Fibroblast of peridontal ligament (primary cell): ENCODE measurements around the gene SGCD.

ENCODE experiments used
- DNase-seq: peaks from one replicate; pipeline ENCODE4 v3.0.0-alpha.2; 2010; ENCODE audit errors: extremely low read depth

Gene SGCD

DNA sequence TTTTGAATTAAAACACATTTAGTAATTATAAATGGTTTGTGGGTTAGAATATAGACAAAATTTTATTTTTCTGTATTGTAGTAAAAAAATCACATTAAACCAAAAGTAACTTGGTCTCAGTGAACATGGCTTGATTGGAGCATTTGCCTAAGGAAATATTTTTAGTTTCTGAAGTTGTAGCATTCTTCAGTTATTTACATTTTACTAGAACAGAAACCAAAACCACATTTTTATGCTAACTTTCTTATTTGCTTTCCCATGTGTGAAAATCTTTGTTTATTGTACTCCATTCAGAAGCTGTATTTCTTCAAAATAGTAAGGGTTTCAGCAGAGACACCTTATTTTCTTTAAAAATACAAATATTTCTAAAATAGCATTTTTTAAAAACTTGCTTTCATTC lies 129.9 kb downstream of the SGCD start:
- DNase-seq: peak; percentile 23

DNA sequence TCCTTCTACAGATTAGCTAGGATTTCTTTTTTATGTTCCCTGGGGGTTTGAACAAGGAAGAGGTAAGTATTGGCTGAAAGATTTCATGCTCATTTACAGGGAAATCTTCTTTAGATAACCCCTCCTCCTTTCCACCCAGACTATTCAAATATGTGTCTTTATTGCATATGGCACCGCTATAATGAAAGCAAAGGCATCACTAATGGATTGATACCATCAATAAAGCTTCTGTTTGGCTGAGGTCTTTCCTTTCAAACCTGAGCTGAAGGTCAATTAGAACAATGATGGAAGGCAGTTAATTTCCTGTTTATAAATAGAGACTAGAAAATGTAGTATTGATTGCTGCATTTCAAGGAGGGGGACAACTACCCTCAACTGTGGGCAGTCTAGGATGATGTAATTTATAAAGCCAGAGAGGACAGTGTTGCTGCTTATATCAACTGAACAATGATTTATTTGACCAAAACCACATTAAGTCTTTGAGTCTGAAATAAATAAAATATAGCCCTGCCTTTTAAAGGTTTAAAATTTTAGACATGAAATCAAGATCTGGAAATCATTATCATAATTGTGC lies 132.9 kb downstream of the SGCD start:
- DNase-seq: no peak

DNA sequence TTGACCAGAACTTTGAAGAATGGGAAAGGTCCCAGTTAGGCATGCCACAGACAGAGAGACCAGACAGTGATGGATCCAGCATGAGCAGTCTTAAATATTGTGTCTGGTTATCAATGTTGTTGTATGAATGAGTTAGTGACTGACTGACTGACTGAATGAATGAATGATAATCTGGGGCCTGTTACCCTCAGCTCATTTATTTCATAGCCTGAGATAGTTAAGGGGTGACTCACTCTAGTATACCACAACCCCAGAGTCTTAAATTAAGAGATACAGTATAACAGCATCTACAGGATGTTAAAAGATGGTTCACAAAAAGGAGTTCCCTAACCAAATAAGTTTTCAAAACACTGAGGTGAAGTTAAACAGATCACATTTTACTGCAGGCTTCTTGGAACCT lies 133.5 kb downstream of the SGCD start:
- DNase-seq: peak; percentile 26

DNA sequence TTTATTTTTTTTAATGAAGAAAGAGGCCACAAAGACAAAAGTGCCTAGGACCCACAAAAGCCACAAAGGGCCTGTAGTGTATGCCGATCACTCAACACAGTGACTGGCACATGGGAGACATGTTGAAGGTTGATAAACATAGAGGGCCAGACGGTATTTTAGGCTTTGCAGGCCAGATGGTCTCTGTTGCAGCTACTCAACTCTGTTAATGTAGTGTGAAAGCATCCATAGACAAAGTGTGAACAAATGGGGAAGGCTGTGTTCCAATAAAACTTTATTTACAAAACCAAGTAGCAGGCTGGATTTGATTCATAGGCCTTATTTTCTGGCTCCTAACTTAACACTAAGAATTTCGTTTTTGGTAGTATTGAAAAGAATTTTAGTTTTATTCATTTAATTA lies 139.9 kb downstream of the SGCD start:
- no peak for DNase-seq

DNA sequence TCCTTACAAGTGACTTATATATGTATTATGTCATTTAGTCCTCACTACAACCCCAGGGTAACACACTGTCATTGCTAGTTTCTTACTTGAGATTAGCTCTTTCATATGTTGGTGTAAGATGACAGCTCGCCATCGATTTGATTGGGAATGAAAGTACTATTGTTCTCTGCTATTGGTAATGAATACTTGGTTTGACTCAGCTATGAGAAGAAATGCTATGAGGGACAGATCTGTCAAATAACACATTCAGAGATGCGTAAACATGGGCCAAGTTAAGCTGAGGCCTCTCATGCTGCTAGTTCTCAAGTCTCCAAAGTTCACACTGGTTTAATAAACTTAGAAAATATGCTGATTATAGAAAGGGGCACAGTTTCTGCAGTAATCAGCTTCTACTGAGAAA lies 142.7 kb downstream of the SGCD start:
- DNase-seq: no peak

DNA sequence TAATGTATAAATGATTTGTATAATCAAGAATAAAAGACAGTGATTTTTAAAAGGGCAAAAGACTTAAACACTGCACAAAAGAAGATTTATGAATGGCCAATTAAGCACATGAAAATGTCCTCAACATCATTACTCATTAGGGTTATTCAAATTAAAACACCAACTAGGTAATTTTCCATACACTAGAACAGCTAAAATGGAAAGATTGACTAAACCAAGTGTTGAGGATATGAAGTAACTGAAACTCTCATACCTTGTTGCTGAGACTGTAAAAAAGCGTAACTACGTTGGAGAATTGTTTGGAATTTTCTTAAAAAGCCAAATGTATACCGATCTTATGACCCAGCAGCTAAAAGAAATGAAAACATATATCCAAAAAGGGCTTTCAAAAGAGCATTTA lies 144.9 kb downstream of the SGCD start:
- DNase-seq: no peak

DNA sequence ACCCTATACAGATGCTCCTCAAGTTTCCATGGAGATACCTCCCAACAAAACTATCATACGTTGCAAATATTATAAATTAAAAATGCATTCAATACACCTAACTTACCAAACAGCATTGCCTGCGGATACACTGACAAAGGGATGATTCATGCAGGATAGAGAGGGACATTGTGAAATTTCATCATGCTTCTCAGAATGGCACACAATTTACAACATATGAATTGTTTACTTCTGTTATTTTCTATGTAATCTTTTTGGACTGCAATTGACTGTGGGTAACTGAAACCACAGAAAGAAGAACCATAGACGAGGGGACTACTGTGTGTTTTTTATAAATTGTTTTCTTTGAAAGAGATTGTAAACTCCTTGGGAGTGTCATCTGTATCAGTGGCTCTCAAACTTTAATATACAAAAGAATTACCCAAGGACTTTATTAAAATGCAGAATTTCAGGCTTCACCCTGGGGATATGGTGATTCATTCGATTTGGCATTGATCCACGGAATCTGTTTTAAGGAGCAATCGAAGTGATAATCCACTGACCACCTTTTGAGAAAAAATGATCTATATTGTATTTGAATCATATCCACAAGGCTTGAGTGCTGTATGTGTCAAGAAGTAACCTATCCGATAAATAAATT lies 146.4 kb downstream of the SGCD start:
- DNase-seq: peak; percentile 61

DNA sequence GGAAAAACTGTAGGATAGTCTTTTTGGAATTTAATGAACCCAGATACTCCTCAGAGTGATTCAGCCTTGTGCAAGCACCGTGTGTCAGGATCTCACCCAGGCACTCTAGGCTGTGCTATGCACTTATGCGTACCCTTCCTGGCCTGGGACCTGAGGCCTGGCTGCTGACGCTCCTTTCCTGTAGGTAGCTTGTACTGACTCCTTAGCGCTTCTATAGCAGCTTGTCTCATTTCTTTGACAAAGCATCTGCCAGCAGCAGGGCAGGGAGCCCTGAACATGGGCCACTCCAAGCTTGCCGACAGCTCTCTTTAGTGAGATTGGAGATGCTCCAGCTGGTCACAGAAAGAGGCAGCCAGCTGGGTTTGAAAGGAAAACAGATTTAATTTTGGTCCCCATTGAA lies 147.3 kb downstream of the SGCD start:
- no peak for DNase-seq

DNA sequence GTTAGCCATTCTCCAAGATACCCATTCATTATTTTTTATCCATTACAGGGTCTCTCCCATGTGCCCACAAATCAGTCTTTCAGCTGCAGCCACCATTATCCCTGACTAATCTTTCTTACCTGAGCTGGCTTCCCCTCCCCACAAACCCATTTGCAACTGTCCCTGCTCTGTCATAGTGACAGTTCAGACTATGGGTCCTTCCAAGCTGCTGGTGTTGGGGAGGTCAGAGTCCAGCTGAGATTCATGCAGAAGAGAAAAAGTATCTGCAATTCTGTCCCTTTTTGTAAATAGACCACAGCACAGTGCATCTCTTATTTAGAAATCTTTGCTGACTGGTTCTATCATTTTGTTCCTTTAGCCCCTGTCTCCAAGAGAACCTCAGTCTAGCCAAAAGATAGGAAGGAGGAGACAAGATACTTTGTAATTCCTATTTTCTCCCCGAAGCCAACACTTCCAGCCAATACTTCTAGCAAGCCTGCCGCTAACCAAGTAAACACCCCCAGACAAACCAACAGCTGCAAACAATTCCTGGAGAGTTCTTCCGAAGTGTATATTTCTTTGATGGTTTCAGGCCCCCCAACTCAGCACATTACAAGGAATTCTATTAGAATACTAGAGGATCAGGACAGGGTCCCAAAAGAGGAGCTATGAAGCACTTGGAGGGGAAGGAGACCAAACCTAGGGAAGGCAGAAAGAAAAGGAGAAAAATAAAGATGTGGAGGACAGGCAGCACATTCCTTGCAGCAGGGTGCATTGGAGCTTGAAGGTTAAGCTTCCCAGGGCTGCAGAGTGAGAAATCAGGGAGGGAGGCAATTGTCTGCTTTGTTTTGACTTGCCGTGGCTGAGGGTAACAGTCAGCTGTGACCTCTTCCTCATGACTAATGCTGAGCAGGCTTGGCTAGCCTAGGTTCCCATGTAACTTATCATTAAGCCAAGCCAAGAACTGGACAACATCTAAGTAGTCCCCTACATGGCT lies 148.5 kb downstream of the SGCD start:
- peak; percentile 91 for DNase-seq

DNA sequence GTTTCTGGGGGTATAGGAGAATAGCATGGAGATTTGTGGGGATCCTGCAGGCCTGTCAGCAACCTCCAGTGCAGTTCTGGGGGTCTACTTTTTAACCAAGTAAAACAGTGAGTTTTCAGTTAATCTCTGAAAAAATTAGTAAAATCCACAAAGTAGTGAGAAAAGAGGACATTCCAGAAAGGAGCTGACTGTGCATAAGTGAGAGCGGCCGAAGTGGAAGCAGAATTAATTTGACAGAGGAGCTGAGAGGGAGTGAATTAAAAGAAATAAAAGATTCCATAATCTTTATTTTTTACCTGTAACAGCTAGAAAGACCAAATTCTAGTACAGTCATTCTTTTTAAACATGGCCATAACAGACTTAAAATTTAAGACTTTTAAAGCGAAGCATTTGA lies 149.2 kb downstream of the SGCD start:
- no peak for DNase-seq

DNA sequence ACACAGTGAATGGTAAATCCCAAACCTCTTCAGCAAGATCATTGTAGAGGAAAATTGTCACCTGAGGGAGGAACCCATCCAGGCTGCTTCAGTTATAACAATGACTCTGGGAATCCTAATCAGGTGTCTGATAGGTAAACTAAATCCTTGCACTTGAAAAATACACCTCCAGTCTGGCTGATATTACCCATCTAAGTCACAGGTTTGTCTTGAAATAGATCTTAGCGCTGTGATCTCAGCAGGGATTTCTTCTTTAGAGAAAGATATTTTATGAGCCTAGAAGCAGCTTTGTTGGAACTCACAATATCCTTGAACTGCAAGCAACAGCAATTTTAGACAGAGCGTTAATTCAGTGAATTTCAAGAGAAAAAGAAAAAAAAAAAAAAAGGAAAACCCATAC lies 149.7 kb downstream of the SGCD start:
- DNase-seq: no peak

DNA sequence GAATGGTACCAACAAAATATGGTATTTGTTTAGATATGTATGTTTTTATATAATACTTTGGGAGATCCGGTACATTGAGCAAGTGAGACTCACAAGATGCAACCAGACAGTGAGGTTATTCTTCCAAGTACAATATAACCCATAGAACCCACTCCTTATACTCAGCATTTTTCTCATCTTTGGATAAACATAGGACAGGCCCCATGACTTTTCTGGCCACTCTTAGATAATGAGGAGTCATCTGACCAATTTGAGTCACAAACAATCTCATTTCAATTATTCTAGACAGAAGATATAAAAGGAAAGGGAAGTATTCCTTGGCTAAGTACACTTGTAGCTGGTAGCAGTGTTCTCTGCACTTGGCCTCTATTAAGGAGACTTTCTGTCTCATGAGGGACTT lies 150.2 kb downstream of the SGCD start:
- DNase-seq: peak; percentile 18

DNA sequence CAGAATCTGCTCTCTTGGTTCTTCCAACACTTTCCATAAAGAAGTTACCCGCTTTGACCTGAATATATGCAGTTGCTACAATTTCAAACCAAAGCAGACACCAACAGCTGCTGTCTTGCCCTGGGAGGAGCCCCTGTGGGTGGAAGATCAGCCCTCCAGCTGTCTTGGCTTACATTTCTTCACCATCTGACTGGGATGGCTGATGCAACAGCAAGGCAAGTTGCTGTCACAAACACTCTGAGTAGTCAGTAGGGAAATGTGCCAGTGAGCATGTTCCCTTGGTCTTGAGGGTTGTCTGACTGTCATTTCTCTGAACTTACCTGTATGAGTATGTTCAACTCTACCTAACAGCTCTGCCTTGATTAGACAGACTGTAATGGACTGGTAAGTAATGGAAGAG lies 152.9 kb downstream of the SGCD start:
- peak; percentile 89 for DNase-seq

DNA sequence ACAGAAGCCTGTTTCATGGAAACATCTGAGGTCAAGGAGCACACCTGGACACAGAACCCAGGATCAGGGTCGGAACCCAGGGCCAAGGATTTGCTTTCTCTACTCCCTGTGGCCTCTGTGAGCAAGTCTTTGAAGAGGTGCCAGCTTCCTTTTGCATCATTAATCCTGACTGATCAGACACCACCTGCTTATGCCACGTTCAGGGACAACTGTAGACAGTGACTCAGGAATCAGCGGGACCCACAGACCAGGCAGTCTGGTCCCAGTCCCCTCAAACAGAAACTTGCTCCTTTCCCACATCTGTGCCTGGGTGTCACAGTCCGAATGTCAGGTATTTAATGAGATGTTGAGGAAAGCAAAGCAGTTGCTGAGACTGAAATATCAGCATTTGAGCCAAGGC lies 154.8 kb downstream of the SGCD start:
- no peak for DNase-seq

DNA sequence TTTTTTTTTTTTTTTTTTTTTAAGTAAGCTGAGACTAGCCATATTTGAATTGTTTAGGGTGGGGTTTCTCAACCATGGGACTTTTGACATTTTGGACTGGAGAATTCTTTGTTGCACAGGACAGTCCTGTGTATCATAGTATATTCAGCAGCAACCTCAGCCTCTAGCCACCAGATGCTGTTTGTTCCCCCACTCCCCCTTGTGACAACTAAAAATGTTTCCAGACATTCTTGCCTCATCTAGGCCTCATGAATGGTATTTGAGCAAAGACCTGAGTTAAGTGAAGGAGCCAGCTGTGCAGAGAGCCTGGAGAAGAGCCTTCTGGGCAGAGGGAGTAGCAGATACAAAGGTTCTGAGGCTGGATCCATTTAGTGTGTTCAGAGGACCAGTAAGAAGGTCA lies 155.9 kb downstream of the SGCD start:
- DNase-seq: no peak

DNA sequence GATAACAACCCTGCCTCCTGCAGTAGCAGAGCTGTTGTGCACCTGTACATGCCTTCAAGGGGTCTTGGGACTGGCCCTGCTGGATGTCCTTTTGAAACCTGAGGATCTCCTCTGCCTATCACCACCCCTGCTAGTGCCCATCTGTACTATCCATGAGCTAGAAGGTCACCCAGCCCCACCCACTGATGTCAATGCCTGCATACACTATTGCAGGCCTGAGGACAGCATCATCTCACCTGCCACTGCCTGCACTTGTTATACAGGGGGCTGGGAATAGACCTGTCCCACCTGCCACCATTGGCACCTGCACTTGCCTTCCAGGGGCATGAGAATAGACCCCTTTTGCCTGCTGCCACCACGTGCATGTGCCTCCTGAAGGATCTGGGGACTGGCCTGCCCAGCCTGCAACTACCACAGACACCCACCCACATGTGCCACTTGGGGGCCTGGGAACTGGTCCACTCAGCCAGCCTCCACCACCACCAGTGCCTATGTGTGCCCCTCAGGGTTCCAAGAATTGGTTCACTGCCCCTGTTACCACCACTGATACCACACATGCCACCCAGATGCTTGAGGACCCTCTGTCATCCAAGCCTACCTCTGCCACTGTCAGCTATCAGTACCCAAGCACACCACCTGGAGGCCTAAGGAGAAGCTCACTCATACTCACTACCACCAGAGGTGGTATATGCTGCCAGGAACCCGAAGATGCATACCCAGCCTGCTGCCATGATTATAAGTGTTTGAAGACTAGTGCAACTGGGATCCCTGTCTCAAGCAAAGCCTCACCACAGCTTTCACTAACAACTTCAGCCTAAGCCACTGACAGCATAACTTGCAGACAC lies 159.7 kb downstream of the SGCD start:
- no peak for DNase-seq

DNA sequence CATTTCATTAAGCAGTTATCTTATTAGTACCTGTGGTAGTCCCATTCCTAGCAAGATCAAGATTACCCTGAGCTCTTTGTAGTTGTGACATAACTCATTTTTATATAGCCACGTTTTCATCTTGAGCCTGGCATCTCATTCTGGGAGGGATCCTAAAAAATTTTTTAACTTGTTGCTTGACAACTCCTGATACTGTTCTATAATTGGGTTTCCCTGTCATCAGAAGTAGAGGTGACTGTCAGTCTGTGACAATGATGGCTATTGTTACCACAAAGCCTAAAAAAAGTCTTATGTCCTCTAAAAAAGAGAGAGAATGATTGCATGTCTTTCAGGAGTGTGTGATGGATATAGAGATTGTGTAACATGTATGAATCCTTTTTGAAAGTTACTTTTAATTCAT lies 164.8 kb downstream of the SGCD start:
- no peak for DNase-seq

DNA sequence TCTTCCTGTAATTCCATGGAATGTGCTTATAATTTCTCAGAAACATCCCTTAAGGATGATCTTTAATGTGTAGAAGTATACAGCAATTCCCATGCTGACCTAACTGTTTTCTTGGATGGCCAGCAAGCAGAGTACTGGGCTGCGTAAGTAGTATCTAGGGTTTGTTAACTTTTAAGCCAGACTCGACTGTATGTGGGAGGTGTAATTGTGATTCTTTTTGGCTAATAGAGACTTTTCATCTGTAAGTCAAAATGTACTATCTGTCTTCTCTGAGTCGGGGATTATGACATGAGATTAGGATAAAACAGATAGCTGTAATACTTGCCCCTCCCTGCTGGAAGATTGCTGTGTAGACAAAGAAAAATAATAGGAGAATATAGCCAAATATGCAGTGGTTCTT lies 169.3 kb downstream of the SGCD start:
- DNase-seq: no peak

DNA sequence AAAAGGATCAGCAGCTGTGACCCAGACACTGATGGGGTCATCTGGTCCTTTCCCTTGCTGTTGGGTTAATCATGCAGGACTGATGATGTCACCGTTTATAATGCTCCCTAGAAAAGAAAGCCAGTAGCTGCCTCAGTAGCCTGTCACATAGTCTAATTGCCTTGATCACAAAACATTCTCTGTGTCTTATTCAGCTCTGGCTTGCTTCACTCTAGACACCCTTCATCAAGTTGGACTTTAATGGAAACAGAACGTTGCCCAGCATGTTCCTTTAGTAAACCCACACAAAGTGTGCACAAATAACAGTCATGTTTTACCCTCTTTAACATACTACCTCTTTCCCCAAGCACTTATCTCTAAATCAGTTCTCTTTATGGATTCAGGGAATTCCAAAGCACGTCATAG lies 170.8 kb downstream of the SGCD start:
- peak; percentile 13 for DNase-seq

DNA sequence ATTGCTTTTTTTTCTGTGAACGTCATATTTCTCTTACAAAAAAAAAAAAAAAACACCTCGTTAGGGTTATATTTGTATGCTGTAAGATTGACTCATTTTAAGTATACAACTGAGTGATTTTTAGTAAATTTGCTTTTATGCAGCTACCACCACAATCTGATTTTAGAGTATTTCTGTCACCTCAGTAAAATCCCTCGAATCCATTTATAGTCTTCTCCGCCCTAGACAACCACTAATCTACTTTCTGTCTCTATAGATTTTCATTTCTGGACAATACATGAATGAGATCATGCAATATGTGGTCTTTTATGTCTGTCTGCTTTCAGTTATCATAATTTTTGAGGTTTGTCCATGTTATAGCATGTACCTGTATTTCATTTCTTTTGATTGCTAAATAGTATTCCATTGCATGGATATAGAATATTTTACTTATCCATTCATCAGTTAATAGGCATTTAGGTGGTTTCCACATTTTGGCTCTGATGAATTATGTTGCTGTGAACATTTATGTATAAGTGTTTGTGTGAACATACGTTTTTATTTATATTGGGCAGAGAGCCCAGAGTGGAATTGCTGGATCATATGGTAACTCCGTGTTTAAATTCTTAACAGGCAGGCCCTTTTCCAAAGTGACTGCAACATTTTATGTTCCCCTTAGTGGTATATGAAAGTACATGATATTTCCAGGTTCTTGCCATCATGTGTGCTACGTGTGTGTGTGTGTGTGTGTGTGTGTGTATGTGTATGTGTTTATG lies 171.4 kb downstream of the SGCD start:
- peak; percentile 25 for DNase-seq

DNA sequence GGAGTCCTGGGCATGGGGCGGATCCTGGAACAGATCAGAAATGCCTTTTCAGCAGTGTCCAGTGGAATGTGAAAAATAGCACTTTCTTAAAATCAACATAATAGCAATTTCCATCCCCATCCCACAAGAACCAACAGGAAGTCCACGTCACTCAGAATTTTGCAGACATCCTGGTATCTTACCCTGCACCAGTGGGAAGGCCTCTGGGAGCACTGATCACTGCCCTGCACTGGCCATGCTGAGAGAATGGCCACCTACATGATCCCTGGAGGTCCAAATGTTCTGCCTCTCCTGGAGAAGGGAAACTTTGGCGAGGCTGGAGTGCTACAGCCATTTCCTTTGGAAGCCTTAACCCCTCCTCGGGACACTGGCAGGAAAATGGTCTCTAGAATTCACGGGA lies 173.8 kb downstream of the SGCD start:
- DNase-seq: no peak
